GM19467 (cell line): ENCODE measurements around the gene UBQLN1.
"Not testable (repeated sequence)": the region's sequence is repeated elsewhere in the genome, so short reads cannot be mapped to it uniquely, and the experiment has no call there.

Experiments
- ATAC-seq: cut with Tn5 transposase; IDR thresholded peaks from one replicate; pipeline ENCODE4 v1.9.1; 2021; ENCODE audit warnings: mild to moderate bottlenecking, moderate library complexity; ENCODE audit not compliant: unreplicated experiment

Gene UBQLN1

GRCh38 chr9:83707768-83708514 is at the start of gene UBQLN1:
UBQLN1 (minus strand) TSS chr9:83707958; CDS start chr9:83707679, 279 bp downstream.
- peak; percentile 71 for ATAC-seq

- peak; percentile 81 for ATAC-seq
Observed at GRCh38 chr9:83754383-83754977, 46.7 kb upstream of the UBQLN1 start.

- ATAC-seq = no peak
Observed at GRCh38 chr9:83749706-83750105, 41.9 kb upstream of the UBQLN1 start.

- no peak for ATAC-seq
Observed at GRCh38 chr9:83744206-83744605, 36.4 kb upstream of the UBQLN1 start.

GRCh38 chr9:83733739-83734138 is 26.0 kb upstream of the UBQLN1 start:
- no peak for ATAC-seq

GRCh38 chr9:83728591-83729368 is 21.0 kb upstream of the UBQLN1 start:
- ATAC-seq = not testable (repeated sequence)

- ATAC-seq = no peak
Observed at GRCh38 chr9:83724436-83724835, 16.7 kb upstream of the UBQLN1 start.

GRCh38 chr9:83722726-83723495 is 15.2 kb upstream of the UBQLN1 start:
- ATAC-seq = no peak

- no peak for ATAC-seq
Observed at GRCh38 chr9:83721509-83721908, 13.8 kb upstream of the UBQLN1 start.

GRCh38 chr9:83715794-83716193 is 8.0 kb upstream of the UBQLN1 start:
- ATAC-seq = no peak

GRCh38 chr9:83715221-83715620 is 7.5 kb upstream of the UBQLN1 start:
- ATAC-seq = no peak

- no peak for ATAC-seq
Observed at GRCh38 chr9:83714329-83714728, 6.6 kb upstream of the UBQLN1 start.

GRCh38 chr9:83708515-83709158 is 879 bp upstream of the UBQLN1 start:
- peak; percentile 48 for ATAC-seq

- peak; percentile 39 for ATAC-seq
Observed at GRCh38 chr9:83707518-83707767, 315 bp downstream of the UBQLN1 start.

GRCh38 chr9:83706676-83707517 is 861 bp downstream of the UBQLN1 start:
- peak; percentile 11 for ATAC-seq

- ATAC-seq = not testable (repeated sequence)
Observed at GRCh38 chr9:83705219-83705651, 2.5 kb downstream of the UBQLN1 start.

GRCh38 chr9:83701769-83702168 is 6.0 kb downstream of the UBQLN1 start:
- no peak for ATAC-seq

GRCh38 chr9:83701286-83701685 is 6.5 kb downstream of the UBQLN1 start:
- no peak for ATAC-seq

GRCh38 chr9:83699615-83700014 is 8.1 kb downstream of the UBQLN1 start:
- ATAC-seq = peak; percentile 28
